ENCODE data around the gene PCDH9. TPM values are rescaled to one million over a fixed set of nuclear protein-coding genes. Genes with fewer than 3 reads are reported as not detected.

PCDH9 gene
- total and polyA plus RNA-seq, 8 donors = 0.46 to 3.8 (median 1.5) TPM

GRCh38 chr13:66377569-66377968 lies 852.6 kb downstream of the PCDH9 start:
- Histone ChIP-seq H3K27me3 (no peaks in the 10 kb centered on the region), H3K27ac (no peak overlapping the region), H3K4me3 (no peak overlapping the region), H3K36me3 (no peaks in the 10 kb centered on the region), H3K4me1 (no peaks in the 10 kb centered on the region), H3K9me3 (no peaks in the 10 kb centered on the region)
- intact Hi-C loops (cut with DNase I) = no loop called here
- WGBS, 2 donors = 24 to 29% methylated on average over 2 of the region's 2 CpGs
- no peak for FAIRE-seq
- no peak for DNase-seq
- TF ChIP-seq CTCF (IDR thresholded peaks at IDR 0.05) = no peak
- ATAC-seq = no peak

- Histone ChIP-seq H3K36me3 (no peaks in the 10 kb centered on the region), H3K4me1 (no peaks in the 10 kb centered on the region), H3K4me3 (no peak overlapping the region), H3K27ac (no peak overlapping the region), H3K9me3 (no peaks in the 10 kb centered on the region), H3K27me3 (no peaks in the 10 kb centered on the region)
- DNase-seq (no peak), FAIRE-seq (no peak), ATAC-seq (no peak)
- intact Hi-C loops (cut with DNase I) = no loop called here
- no peak for TF ChIP-seq CTCF (IDR thresholded peaks at IDR 0.05)
- WGBS, 2 donors = 63 to 85% methylated on average over 2 of the region's 2 CpGs
Observed at GRCh38 chr13:66375756-66376155, 854.4 kb downstream of the PCDH9 start.

- intact Hi-C loops (cut with DNase I) = no loop called here
- 60 to 69% methylated on average over 1 of the region's 1 CpG for WGBS, 2 donors
- no peak for TF ChIP-seq CTCF (IDR thresholded peaks at IDR 0.05)
- no peak overlapping the region for H3K27ac ChIP-seq
- DNase-seq (no peak), FAIRE-seq (no peak), ATAC-seq (no peak)
- H3K27me3 ChIP-seq = peaks cover 0 to 5% (median 0%) of the 10 kb centered on the region in 4 donors
- H3K9me3 ChIP-seq = no peaks in the 10 kb centered on the region
- H3K4me1 ChIP-seq = no peaks in the 10 kb centered on the region
- H3K36me3 ChIP-seq = no peaks in the 10 kb centered on the region
- H3K4me3 ChIP-seq = no peak overlapping the region
Observed at GRCh38 chr13:66369666-66370065, 860.5 kb downstream of the PCDH9 start.

GRCh38 chr13:66367356-66367755 lies 862.8 kb downstream of the PCDH9 start:
- intact Hi-C loops (cut with DNase I) = no loop called here
- Histone ChIP-seq H3K27me3 (peaks cover 0 to 5% (median 0%) of the 10 kb centered on the region in 4 donors), H3K4me3 (no peak overlapping the region), H3K9me3 (no peaks in the 10 kb centered on the region), H3K27ac (no peak overlapping the region), H3K36me3 (no peaks in the 10 kb centered on the region), H3K4me1 (no peaks in the 10 kb centered on the region)
- DNase-seq (no peak), FAIRE-seq (no peak), ATAC-seq (no peak)
- TF ChIP-seq CTCF (IDR thresholded peaks at IDR 0.05) = no peak
- WGBS, 2 donors = 78 to 82% methylated on average over 1 of the region's 1 CpG

- no peak for TF ChIP-seq CTCF (IDR thresholded peaks at IDR 0.05)
- 83 to 90% methylated on average over 3 of the region's 3 CpGs for whole genome bisulfite sequencing, 2 donors
- no peak overlapping the region for H3K4me3 ChIP-seq
- no peaks in the 10 kb centered on the region for H3K36me3 ChIP-seq
- H3K27ac ChIP-seq = no peak overlapping the region
- H3K9me3 ChIP-seq = no peaks in the 10 kb centered on the region
- H3K4me1 ChIP-seq = no peaks in the 10 kb centered on the region
- H3K27me3 ChIP-seq = peaks cover 0 to 5% (median 0%) of the 10 kb centered on the region in 4 donors
- DNase-seq (no peak), FAIRE-seq (no peak), ATAC-seq (no peak)
- intact Hi-C loops (cut with DNase I) = no loop called here
Observed at GRCh38 chr13:66365101-66365500, 865.0 kb downstream of the PCDH9 start.
